ENCODE measurements around the gene EFNB2.

GRCh38 chr13:106526738-106527444, 8.6 kb downstream of the EFNB2 start:
- TF ChIP-seq REST (IDR thresholded peaks at IDR 0.05; ENCODE audit: insufficient read depth in 1 of 2, low read depth in 2 of 2, low read length in 2 of 2) = no peak
- TF ChIP-seq TAF1 (IDR thresholded peaks at IDR 0.05; ENCODE audit: borderline replicate concordance, insufficient read depth, low read length) = no peak

Measured in PFSK-1 (cell line).